HG02870 (cell line): ENCODE results near the gene TRAF3IP1.
"Not testable (repeated sequence)": the region's sequence is repeated elsewhere in the genome, so short reads cannot be mapped to it uniquely, and the experiment has no call there.

ENCODE experiments used
- ATAC-seq: cut with Tn5 transposase; IDR thresholded peaks from one replicate; pipeline ENCODE4 v1.9.1; 2021; ENCODE audit warnings: mild to moderate bottlenecking, moderate library complexity; ENCODE audit not compliant: unreplicated experiment

TRAF3IP1 gene

DNA sequence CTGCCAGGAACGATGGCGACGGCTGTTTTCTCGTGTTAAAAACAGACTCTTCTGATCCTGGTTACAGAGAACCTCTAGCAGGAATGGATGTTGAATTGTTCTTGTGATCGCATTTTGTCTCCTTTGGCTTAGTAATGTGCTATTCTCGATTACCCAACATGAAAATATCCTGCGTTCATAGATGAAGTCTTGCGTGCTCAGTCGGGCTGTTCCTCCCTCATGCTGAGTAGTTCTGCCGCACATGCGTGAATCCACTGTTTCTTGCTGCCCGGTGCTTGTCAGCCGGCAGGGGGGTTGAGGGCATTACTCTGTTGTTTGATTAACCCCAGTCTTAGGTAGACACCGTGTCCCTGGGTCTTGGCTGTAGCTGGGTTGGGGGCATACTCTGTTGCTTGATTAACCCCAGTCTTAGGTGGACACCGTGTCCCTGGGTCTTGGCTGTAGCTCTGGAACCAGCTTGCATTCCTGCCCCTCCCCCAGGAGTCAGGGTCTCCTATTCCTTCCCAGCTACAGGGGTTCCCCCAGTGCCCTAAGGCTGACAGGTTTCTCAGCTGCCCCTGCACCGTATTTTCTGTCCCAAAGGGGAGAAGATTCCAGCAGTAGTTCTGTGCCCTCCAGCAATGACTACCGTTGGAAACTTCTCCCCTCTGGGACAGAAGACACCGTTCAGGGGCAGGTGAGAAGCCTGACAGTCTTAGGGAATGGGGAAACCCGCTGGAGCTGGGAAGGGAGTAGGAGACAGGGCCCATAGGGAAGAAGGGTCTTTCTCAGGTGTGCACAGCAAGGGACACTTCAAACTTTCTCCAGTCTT, 84.3 kb downstream of the TRAF3IP1 start:
- ATAC-seq, result no peak

DNA sequence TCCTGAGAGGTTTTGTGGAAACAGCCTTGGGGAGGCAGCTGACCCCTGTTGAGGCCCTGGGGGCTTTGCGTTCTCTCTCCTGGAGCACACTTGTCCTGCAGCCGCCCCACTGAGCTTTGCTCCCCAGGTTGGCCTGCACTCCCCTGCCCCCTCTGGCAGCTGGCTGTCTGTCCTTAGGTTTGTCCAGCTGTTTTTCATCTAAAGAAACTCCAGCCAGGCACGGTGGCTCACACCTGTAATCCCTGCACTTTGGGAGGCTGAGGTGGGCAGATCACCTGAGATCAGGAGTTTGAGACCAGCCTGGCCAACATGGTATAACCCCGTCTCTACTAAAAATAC, 84.9 kb downstream of the TRAF3IP1 start:
- not testable (repeated sequence) for ATAC-seq

DNA sequence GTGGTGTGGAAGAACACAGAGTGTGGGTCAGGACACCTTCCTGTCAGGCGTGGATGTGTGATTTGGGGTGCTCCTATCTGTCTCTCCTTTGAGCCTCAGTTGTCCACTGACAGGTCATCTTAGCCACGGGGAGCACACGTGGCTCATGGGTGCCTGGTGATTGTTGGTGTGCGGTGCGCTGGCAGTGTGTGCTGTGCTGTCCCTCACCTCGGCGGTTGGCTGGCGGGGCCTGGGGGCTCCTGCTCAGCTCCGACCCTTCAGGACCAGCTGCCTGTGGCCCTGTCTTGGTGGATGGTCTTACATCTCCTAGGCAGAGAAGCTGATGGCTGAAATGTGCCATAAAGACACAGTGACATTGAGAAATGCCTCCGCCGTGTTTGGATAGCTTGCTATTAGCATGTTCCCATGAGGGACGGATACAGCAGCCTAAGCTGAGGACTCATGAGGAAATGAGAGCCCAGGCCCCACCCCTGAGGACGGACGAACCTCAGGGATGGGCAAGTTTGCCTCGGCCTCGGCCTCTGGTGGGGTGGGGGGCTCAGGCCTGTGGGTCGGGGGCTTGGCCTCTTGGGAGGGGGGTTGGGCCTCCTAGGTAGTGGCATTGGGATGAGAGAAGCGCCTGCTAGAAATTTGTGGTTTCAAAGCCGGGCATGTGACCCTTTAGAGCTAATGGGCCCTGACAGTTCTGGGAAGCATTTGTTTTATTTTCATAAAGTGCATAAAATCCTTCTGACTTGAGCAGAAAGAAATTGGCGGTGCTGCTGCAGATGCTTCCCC, 86.1 kb downstream of the TRAF3IP1 start:
- ATAC-seq, result no peak

DNA sequence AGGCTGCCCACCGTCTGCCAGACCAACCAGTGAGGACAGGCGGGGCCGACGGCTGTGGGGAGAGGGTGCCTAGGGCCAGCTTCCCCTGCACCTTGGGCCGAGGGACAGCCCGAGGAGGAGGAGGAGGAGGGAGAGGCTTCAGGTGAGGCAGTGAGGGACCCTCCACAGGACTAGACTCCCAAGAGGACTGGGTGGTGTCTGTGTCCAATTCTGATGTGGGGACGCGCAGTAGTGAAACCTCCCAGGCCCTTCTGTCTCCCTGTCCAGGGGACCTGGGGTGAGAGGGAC, 86.6 kb downstream of the TRAF3IP1 start:
- no peak for ATAC-seq

DNA sequence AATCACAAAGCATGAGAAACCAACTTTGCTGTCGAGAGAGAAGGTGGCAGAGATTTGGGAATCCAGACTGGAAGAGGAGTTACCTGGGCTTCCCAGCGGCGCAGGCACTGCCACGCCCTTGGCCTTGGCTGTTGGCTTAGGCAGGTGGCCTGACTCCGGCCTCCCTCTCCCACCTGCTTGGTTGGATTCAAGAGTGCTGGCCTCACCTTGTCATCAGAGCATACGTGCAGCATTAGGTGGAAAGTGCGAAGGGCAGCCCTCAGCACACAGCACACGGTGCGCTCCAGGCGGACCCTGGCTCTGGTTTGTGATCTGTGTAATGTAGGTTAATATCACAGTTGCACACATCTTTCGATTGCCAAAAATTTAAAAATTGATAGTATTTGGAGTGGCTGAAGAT, 87.2 kb downstream of the TRAF3IP1 start:
- no peak for ATAC-seq

DNA sequence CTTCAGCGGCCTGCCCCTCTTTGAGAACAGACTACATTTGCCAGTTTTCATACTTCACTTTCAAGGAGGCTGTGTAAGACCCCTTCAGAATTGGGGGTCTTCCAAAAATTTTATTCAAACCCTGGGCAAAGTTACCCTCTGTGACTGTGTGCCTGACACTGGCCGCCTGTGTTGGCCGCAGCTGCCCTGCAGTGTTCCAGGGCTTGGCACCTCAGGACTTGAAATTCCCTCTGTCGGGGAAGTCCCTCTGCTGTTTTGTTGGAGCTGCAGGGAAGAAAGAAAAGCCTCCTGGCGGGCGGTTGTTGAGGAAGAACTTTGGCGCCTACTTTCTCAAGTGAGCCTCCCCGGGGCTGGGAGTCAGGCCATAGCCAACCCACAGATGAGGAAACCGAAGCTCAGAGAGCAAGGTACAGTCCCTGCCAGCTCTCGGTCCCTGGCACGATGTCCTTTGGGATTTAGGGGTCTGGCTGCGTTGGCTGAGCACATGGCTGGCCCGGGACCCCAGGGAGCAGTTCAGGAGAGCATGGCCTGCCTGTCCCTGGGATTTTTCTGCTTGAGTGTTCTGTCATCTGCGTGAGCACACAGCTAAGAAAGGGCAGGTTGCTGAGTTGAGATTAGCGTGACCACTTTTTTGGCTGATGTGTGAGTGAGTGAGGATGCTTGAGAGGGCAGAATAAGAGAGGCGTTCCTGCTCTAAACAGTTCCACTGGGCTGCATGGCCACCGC, 88.5 kb downstream of the TRAF3IP1 start:
- no peak for ATAC-seq

DNA sequence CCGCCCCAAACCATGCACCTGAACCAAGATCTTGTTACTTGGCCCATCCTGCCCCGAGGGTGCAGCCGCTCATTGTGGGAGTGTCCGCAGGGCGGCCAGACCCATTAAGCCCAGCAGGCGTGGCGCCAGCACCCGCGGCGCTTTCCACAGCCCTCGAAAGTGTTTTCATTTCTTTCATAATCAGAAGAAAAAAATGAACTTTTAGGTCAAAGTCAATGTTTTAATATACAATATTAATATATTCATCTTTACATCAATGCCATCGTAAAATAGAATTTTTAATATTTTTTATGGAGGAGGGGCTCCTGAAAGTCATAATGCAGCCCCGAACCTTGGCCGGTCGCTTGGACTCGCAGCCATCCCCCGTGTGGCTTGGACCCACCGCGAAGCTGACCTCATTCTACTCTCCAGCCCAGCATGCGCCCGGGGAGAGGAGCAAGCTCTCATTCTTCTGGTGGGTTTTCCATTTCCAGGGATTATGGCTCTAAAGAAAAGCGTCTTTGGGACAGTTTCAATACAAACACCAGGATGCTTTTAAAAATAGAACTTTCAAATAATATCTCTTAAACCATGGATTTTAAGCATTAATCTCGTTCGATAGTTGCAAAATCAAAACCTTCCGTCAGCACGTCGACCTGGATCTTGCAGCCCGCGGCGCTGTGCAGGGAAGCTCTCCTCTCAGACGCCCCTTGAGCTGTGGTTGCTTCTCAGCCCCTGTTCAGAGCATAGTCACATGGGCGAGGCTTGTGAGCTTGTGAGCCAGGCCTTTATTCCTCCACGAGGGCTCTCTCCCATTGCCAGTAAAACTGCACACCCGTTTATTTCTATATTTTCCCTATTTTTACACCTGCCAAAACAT, 89.3 kb downstream of the TRAF3IP1 start:
- ATAC-seq, result no peak

DNA sequence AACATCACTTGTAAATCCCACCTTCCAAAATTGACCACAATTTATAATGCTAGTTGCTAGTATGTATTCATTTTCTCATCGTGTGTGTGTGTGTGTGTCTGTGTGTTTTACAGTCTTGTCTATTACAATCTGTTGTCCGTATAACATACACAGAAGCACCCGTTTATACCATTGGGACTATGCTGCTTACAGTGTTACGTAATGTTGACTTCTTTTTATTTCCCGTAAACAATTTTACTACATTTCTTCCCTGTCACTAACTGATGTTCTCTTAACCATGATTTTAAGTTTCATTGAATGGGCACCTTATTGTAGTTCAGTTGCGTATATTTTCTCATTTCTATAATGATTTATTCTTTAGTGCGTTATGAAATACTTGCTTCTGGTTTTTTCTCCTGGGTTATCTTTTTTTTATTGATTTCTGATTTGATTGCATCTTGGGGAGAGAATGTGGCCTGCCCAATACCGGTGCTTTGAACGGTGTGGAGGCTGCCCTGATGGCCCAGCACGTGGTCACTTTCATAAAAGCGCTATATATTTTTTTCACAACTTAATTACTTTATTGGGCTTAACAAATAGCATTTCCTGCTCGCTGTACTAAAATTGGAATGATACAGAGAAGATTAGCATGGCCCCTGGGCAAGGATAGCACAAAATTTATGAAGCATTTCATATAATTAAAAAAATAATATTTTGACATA, 91.9 kb downstream of the TRAF3IP1 start:
- ATAC-seq, result no peak

DNA sequence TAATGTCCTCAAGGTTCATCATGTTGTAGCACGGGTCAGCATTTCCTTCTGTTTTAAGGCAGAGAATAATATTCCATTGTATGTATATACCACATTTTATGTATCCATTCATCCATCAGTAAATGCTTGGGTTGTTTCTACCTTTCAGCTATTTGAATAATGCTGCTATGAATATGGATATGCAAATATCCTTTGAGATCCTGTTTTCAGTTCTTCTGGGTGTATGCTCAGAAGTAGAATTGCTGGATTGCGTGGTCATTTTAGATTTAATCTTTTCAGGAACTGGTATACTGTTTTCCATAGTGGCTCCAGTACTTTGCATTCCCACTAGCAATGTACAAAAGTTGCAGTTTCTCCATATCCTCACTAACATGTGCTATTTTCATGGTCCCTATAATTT, 93.0 kb downstream of the TRAF3IP1 start:
- ATAC-seq, result no peak

DNA sequence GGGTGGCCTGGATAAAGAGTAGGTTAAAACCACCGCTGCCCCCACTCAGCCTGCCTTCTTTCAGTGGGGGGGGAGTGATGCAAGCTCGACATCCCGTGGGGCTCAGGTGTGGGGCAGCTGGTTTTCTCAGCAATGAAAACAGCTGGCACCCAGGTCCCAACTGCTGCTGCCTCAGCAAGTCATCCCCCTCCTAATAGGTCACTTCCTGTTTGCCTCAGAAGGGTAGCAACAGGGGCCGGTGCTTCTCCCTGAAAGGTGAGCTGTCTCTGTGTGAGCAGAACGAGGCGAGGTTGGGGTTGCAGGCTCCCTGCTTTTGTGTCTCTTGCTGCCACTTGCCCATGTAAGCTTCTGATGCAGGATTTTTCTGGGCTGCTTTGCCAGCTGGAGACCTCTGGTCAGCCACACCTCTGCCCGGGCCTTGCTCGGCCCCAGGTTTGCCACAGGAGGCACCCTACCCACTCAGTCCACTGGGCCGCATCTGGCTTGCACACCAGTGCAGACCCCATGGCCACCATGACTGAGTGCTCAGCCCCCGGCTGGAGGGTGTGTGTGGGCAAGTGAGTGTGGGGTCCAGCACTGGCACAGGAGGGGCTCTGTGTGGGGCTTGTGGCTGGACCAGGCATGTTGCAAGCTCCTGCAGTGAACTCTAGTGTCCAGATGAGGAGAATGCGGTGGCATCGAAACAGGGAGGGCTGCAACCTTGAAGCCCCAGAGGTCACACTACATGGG, 94.9 kb downstream of the TRAF3IP1 start:
- no peak for ATAC-seq

DNA sequence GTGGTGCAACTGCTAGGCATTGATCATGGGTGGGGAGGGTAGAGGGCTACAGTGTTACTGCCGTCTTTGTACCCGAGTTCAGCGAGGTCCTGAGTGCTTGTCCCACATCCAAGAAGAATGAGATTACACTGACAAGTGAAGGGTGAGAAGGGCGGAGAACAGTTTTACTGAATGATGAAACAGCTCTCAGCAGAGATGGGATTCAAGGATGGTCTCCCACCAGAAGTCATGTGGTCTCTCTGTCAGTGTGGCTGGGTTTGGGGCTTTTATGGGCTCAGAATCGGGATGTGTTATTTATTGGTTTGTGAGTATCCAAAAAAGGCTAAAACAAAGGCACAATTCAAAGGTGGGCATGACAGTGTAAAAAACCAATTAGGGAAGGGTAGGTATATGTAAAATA, 95.6 kb downstream of the TRAF3IP1 start:
- ATAC-seq, result no peak

DNA sequence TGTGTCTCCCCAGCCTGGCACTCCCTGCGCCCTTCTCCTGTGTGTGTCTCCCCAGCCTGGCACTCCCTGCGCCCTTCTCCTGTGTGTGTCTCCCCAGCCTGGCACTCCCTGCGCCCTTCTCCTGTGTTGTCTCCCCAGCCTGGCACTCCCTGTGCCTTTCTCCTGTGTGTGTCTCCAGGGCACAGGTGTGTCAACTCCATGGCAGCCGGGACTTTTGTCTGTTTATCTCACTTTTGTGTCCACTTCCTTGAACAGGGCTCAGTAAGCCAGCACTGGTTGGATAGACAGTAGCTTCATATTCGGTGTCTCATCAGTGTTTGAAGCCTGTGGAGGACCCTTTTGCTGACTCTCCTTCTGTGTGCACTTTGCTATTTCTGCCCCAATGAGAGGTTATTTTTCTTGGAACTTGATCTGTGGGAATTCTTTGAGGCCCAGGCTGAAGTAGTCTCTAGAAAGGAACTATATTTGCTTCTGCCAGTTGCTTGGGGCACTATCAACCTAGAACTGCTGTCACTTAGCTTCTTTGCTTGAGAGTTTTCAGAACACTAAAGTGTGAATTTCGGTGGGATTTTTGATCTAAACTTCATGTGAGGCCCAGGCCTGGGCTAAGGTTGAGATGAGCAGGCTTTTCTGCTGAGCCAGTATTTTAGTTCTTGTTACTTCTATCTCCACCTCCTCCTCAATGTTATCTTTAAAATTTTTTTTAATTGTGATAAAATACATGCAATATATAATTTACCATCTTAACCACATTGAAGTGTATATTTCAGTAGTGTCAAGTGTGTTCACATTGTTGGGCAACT, 98.1 kb downstream of the TRAF3IP1 start:
- ATAC-seq, result no peak

DNA sequence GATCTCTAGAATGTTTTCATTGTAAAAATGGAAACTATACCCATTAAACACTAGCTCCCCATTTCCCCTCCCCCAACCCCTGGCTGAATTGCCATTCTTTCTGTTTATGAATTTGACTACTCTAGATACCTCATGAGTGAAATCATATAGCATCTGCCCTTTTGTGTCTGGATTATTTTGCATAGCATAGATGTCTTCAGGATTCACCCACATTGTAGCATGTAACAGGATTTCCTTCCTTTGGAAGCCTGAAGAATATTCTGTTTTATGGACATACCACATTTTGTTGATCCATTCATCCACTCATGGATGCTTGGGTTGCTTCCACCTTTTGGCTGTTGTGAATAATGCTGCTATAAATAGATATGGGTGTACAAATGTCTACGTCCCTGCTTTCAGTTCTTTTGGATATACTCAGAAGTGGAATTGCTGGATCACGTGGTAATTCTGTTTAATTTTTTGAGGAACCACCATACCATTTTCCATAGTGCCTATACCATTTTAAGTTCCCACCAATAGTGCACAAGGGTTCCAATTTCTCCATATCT, 98.8 kb downstream of the TRAF3IP1 start:
- no peak for ATAC-seq

DNA sequence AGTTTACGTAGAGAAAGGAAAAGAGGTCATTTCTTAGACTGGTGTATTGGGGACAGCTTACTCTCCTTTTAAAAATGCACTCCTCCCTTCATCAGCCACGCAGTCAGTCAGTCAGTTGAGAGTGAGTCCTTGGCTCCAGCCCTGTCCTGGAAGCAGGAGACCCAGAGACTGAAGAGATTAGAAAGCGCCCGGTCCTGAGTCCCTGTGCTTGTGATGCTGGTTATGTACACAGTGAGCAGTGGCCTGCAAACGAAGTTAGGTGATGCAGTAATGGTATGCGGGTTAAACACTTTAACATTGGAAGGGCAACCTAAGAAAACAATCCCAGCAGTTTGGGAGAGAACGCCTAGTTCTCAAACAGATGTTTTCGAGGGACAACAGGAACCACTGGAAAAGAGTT, 100.1 kb downstream of the TRAF3IP1 start:
- ATAC-seq, result no peak

DNA sequence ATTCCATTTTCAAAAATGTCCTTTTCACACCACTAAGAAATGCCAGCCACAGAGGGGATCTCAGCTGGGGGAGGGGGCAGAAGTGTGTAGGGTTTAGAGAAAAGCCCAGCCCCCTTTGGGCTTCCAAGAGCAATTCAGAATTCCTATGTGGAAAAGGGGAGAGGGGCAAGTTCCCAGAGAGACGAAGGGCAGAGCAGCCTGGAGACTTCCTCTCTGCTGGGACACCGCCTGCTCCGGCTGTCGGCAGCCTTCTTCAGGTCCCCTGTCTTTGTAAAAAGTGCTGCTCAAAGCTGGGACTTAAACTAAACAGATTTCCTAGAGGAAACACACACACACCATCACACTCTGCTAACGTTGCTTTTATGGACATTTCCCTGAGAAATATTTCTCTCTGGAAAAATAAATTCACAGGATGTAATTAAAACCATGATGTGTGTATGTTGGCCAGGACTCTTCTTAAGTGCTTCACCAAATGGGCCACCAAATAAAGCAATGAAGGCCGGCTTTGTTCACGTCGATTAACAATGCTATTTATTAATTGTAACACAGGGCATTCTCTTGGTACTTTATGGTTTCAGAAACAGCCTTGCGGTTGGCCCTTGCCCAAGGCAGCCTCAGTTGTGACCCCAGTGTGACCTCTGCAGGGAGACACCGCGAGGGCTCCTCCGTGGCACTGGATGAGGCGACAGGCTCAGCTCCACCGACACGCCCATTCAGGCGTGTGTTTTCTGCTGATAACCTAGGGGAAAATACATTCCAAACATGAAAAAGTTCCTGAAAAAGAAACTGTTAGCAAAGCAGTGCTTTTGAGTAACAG, 100.8 kb downstream of the TRAF3IP1 start:
- no peak for ATAC-seq

DNA sequence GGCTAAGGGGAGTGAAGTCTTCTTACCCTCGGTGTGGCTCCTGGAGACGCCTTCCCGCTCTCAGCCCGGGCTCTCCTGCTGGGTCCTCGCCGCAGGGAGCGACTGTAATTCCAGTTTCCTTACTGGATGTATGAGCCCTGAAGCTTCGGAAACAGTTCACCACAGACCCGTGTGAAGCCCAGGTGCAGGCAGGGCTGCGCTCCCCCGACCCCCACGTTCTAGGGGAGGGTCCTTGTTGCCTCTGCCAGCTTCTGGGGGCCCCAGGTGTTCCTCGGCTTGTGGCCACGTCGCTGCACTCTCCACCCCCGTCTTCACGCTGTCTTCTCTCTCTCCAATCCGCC, 101.3 kb downstream of the TRAF3IP1 start:
- no peak for ATAC-seq

DNA sequence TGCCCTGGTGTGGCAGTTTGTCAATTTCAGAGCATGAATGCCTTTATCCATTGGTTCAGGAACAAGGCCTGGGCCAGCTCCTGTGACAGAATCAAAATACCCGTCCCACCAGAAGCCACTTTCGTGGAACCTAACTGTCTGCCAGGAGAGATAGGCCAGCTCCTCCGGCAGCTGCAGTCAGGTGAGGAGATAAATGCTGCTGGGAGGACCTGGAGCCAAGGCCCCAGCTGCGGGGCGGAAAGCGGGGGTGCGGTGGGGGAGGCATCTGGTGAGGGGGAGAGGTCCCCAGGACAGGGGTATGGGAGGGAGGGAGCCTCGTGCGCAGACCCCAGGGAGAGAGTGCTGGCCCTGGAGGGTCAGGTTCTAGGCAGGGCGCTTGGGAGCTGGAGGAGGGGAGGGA, 102.0 kb downstream of the TRAF3IP1 start:
- no peak for ATAC-seq

DNA sequence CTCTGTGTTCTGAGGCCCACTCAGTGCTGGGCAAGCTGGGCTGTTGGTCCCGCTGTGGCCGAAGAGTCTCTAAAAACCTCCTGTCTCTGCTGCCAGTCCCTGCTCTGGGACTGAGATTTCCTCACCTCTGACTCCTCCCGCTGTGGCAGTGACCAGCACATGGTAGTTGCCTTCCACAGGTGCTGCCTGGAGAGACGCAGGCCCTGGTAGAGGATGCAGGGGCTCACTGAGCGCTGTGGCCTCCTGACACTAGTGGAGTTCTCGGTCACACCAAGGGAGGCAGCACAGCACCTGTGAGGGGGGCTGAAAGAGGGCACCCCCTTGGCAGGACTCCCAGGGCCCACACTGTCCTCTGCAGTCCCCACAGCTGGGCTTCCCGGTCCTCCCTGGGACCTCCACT, 102.6 kb downstream of the TRAF3IP1 start:
- no peak for ATAC-seq
